TTC549 (cell line): ENCODE measurements around the gene CENPU.
"Not testable (repeated sequence)": the region's sequence is repeated elsewhere in the genome, so short reads cannot be mapped to it uniquely, and the experiment has no call there.

Source experiments
- FAIRE-seq: peaks from 2 replicates; lab custom pipeline; 2012; peaks lifted over from hg19 to GRCh38; lab: Jason Lieb, UNC

The CENPU gene

DNA sequence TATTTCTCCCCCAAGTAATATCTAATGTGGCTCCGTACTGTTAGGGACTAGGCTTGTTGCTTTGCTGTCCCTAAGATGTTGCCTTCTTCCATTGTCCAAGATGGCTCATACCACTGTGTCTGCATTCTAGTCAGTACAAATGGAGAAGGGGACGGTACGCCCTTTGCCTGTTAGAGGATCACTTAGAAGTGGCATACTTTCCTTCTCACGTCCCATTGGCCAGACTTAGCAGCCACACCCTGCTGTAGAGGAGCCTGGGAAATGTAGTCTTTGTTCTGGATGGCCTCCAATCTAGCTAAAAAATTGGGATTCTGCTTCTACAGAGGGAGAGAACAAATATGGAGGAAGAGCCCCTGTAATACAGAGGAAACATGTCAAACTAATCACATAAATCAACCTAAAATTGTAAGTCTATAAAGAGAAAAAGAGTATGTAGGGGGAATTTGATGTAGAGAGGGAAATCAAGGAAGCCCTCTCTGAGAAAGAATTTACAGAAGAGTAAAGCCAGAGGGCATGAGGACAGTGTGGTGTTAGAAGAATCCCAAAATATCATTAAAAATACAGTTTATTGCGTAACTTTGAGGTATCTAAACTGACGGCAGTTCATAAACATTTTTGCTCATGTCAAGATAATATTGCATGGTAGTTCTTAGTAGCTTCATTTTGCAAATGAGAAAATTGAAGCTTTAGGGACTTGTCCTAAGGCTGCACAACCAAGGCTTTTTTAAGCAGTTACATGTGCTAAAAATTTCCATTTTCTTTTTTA lies 69.3 kb downstream of the CENPU start:
- no peak for FAIRE-seq

GRCh38 chr4:184662236-184662635 lies 71.7 kb downstream of the CENPU start:
- FAIRE-seq: no peak

- no peak for FAIRE-seq
Observed at GRCh38 chr4:184660978-184661377, 72.9 kb downstream of the CENPU start.

GRCh38 chr4:184657820-184658219 lies 76.1 kb downstream of the CENPU start:
- FAIRE-seq: not testable (repeated sequence)

- no peak for FAIRE-seq
Observed at GRCh38 chr4:184657144-184657543, 76.8 kb downstream of the CENPU start.

DNA sequence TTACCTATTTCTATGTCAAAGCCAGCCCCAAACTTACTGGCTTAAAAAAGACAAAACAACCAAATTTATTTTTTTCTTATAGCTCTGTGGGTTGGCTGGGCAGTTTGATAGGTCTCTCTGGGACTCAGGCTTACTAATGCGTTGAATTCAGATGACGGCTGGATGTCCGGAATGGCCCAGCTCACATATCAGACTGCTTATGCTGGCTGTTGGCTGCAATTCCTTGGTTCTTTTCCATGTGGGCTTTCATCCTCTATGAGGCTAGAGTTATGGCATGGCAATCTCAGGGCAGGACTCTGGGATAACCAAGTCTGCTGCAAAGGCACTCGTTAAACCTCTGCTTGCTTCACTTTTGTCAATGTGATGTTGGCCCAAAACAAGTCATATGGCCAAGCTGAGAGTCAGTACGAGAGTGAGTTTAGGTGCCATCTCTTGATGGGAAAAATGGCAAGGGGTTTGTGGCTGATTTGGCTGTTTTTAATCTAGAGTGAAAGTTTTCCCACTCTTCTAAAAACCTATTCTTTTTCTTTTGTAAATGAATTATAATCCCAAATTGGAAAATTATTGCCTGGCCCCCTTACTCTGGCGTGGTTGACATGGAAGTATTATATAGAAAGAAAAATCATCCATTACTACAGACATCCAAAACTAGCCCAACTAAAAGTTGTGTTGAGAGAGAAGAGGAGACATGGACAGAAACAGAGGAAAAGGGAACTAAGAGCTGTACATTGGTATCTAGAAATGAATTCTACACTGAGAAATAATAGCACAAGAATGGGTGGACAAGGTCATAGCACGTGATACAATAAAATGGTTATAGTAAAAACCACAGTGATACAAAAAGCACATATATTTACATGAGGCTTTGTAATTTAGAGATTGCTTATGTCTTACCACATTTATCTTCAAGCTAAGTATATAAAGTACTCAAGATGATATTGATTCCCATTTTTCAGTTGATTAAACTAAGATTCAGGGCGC lies 77.7 kb downstream of the CENPU start:
- no peak for FAIRE-seq

GRCh38 chr4:184653650-184654049 lies 80.2 kb downstream of the CENPU start:
- FAIRE-seq: no peak

DNA sequence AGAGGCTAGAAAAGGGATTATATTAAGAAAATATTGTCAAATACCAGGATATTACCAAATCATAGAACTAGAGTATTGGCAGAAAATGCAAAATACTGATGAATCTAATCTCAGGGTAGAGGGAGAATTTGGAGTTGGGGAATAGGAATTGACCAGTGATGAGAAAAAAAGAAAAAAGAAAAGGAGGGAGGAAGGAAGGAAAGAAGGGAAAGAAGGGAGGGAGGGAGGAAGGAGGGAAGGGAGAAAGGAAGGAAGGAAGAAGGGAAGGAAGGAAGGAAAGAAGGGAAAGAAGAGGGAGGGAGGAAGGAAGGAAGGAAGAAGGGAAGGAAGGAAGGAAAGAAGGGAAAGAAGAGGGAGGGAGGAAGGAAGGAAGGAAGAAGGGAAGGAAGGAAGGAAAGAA lies 81.2 kb downstream of the CENPU start:
- not testable (repeated sequence) for FAIRE-seq

DNA sequence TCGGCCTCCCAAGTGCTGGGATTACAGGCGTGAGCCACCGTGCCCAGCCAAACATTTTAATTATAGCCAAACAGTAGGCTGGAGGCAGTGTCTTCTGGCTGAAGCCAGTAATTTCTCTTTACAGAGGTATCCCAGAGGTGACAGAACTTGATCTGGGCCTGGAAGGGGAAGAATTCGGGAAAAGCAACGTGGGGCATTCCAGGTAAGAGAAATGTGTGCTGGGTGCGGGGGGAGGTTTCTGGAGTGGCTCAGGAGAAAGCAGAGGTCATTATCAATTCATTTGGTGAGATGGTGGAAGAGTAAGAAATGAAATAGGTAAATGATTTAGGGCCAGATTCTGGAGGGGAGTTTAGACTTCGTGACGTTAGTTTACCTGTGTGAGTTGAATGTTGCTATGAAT lies 82.0 kb downstream of the CENPU start:
- no peak for FAIRE-seq

DNA sequence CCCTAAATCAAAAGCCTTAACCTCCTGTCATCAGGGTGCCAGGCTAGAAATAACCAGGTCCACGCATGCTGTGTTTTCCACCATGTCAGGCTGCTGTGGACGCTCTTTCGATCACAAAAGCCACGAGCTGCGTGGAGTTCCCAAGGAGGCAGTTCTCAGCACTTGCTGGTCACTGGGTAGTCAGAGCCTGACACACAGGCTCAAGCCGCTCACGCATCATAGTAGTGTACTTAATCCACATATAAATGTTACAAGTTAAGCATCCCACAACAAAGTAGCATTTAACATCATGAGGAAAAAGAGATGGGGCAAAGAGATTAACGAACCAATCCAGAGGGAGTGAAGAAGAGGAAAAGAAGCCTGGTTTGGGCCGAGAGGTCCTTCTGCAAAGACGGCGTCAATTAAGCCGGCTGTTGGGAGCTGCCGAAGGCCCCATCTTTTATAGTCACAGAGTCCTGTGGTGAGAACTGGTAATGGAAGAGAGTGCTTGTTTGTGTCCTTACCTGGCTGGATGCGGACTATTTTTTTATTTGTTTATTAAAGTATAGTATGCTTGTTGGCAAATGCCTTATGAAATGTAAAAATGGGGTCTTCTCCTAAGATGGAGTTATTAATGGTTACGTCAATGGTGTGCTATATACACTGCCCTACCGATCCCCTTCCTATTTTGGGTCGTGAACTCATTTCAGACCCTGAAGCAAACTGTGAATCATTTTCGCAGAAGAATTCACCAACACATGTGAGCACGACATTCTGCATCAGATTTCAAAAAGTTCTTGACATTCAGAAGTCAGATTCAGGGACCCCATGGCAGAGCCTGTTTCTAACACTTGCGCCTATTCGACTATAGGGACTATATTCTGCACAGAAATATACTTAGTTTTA lies 83.7 kb downstream of the CENPU start:
- FAIRE-seq: no peak

- FAIRE-seq: no peak
Observed at GRCh38 chr4:184649026-184649970, 84.6 kb downstream of the CENPU start, which contains the start of the genes CASP3 and PRIMPOL. Gene CASP3 (minus strand): TSS chr4:184649447. CDS start chr4:184638453, 10,994 bp downstream. Gene PRIMPOL (plus strand): TSS chr4:184649738. CDS start chr4:184657141, 7,403 bp downstream.

GRCh38 chr4:184648313-184649025 lies 85.4 kb downstream of the CENPU start:
- FAIRE-seq: no peak

- FAIRE-seq: no peak
Observed at GRCh38 chr4:184648054-184648312, 85.9 kb downstream of the CENPU start.

DNA sequence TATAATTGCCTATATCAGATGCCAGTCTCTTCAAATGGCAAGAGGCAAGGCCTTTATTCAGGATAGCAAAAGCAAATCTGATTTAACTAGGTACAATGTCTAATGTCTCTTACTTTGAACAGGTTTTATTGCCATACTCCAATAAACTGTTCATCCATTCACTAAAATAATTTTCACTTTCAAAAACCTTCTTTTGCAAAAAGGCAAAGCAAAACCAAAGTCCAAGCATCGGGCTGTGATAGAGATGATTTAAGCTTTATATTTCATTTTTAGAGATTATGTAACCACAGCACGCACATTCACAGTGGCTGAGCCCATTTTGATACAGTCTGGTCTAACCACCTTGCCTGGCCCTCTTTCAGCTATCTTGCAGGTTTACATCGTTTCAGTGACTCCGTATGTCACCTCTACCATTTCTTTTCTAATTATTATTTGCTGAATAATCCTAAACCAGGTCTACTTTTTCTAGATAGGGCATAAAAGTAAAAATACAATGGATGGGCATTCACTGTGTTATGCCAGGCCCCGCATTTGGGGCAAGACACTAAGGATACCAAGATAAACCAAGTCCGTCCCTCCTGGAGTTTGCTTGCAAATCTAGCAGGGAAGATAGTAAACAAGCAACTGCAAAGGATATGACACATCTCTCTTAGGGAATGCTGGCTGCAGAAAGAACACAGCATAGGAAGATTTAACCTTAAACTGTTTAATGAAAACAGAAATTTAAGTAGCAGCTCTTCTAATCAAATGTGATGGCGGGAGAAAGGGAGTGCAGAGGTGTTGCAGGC lies 86.4 kb downstream of the CENPU start:
- no peak for FAIRE-seq

DNA sequence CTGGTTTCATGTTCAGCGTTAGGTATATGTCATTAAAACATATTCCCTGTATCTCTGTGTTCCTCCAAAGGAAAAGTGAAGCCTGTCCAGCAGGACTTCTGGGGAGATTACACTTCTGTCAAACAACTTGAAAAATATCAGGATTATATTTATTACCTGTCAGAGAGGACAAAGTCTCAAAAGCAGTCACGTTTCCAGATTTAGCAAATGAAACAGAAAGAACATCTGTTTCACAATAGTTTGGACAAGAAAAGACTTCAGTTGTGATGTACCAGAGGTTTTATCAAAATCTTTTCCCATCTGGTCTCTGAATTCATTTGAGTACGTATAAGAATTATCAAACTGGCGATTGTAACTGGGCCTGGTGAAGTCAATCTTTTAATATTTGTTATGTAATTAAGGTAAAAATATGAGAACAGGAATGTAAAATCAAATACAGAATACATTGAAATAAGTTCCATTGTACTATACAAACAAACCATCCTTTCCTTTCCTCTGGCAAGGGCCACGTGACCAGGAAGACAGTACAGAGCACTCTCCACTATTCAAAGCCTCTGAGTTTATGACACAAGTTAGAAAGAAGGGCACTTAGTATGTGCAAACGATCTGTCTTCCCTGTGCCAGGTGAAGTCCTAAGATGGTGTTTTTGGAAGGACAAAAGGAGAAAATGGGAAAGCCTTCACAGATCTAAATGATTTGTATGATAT lies 87.8 kb downstream of the CENPU start:
- FAIRE-seq: no peak

DNA sequence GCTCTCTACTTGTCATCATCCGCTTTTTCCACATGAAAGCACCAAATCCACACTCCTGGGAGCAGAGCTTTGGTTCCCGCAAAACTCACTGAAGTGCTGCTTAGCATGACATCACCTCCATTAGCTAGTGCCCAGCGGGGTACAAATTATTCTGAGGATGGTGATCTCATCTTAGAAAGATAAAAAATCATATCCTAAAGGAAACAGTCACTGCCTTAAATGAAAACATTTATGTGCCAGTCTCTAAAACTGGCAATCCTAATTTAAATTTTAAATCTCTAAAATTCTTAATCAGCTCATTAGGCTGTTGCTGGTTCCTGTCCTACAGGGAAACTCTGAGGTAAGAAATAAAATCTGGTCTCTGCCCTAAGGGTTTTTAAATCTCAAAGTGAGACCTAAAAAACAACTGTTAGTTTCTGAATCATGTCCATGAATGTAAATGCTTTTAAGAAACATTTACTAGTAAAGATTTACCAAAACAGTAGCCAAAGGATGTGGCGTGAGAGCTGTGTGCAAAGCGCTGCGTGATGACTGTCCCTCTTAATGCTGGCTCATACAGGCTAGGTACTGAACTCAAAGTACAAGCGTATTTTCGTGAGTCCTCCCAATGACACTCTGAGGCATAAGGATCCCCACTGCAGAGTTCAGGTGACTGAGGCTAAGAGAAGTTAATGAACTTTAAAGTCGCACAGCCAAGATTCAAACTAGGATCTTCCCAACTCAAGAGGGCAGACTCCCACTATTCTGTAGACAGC lies 89.2 kb downstream of the CENPU start:
- FAIRE-seq: no peak
